Ectodermal cell (in vitro differentiated cells): ENCODE results near the gene MLLT10.
"Not testable (repeated sequence)": the region's sequence is repeated elsewhere in the genome, so short reads cannot be mapped to it uniquely, and the experiment has no call there.

Experiments
- H3K27ac ChIP-seq: 2 replicates; pipeline ENCODE4 v1.7.0; 2013; ENCODE audit warnings: mild to moderate bottlenecking, low read depth, low read length; ENCODE audit not compliant: insufficient read depth, poor library complexity, severe bottlenecking
- H3K27me3 ChIP-seq: 2 replicates; pipeline ENCODE4 v1.7.0; 2013; ENCODE audit warnings: mild to moderate bottlenecking, low read length; ENCODE audit not compliant: insufficient read depth, control insufficient read depth, poor library complexity, severe bottlenecking
- H3K36me3 ChIP-seq: one replicate; pipeline ENCODE4 v1.7.0; 2013; ENCODE audit warnings: low read length; ENCODE audit not compliant: control insufficient read depth, insufficient read depth
- H3K4me1 ChIP-seq: one replicate; pipeline ENCODE4 v1.7.0; 2013; ENCODE audit warnings: low read length; ENCODE audit not compliant: control insufficient read depth, insufficient read depth
- H3K4me3 ChIP-seq: 2 replicates; pipeline ENCODE4 v1.7.0; 2013; ENCODE audit warnings: low read depth, low read length, control low read depth; ENCODE audit not compliant: insufficient read depth
- H3K9me3 ChIP-seq: 2 replicates; pipeline ENCODE4 v1.7.0; 2013; ENCODE audit warnings: mild to moderate bottlenecking, low read length, moderate library complexity; ENCODE audit not compliant: control insufficient read depth
- WGBS, 2 experiments: methylation state at CpG; one replicate each; pipeline ENCODE4 v1.1.7; 2013; ENCODE audit warnings: missing lambda C conversion rate in 2 of 2; 5-methylcytosine and 5-hydroxymethylcytosine counted together

The MLLT10 gene

GRCh38 chr10:21607907-21608306 lies 73.9 kb downstream of the MLLT10 start:
- Histone ChIP-seq H3K4me1 (no peaks in the 10 kb centered on the region), H3K27me3 (no peaks in the 10 kb centered on the region), H3K27ac (no peak overlapping the region), H3K4me3 (no peak overlapping the region), H3K9me3 (no peaks in the 10 kb centered on the region), H3K36me3 (peaks cover 10% of the 10 kb centered on the region)
- 89 to 95% methylated on average over 2 of the region's 2 CpGs for WGBS, 2 experiments

- H3K36me3 ChIP-seq = peaks cover 5% of the 10 kb centered on the region
Observed at GRCh38 chr10:21614000-21614399, 80.0 kb downstream of the MLLT10 start.

GRCh38 chr10:21617267-21617666 lies 83.2 kb downstream of the MLLT10 start:
- H3K36me3 ChIP-seq = peaks cover 5% of the 10 kb centered on the region
- no peak overlapping the region for H3K4me3 ChIP-seq
- H3K27ac ChIP-seq = no peak overlapping the region
- no peaks in the 10 kb centered on the region for H3K9me3 ChIP-seq
- no peaks in the 10 kb centered on the region for H3K4me1 ChIP-seq
- 100% methylated on average over 2 of the region's 3 CpGs; no CpG with 5 or more reads in 1 of the 2 experiments for WGBS, 2 experiments
- H3K27me3 ChIP-seq = no peaks in the 10 kb centered on the region

More at GRCh38 chr10:21614000-21614399, 80.0 kb downstream of the MLLT10 start:
- Histone ChIP-seq H3K27ac (no peak overlapping the region), H3K9me3 (no peaks in the 10 kb centered on the region), H3K27me3 (no peaks in the 10 kb centered on the region), H3K4me3 (no peak overlapping the region), H3K4me1 (no peaks in the 10 kb centered on the region)
- 87 to 100% methylated on average over 2 of the region's 3 CpGs for WGBS, 2 experiments

GRCh38 chr10:21623291-21623690 lies 89.3 kb downstream of the MLLT10 start:
- H3K4me3 ChIP-seq = no peak overlapping the region
- H3K36me3 ChIP-seq = peaks cover 4% of the 10 kb centered on the region
- 100% methylated on average over 1 of the region's 1 CpG for WGBS, 2 experiments
- H3K27ac ChIP-seq = no peak overlapping the region
- H3K27me3 ChIP-seq = no peaks in the 10 kb centered on the region
- no peaks in the 10 kb centered on the region for H3K9me3 ChIP-seq
- no peaks in the 10 kb centered on the region for H3K4me1 ChIP-seq

GRCh38 chr10:21624421-21624820 lies 90.4 kb downstream of the MLLT10 start:
- H3K36me3 ChIP-seq = not testable (repeated sequence)

GRCh38 chr10:21624951-21625350 lies 90.9 kb downstream of the MLLT10 start:
- H3K4me3 ChIP-seq = no peak overlapping the region
- no peaks in the 10 kb centered on the region for H3K9me3 ChIP-seq
- 95% methylated on average over 5 to 6 of the region's 6 CpGs for WGBS, 2 experiments
- H3K4me1 ChIP-seq = no peaks in the 10 kb centered on the region
- H3K27me3 ChIP-seq = no peaks in the 10 kb centered on the region
- H3K27ac ChIP-seq = no peak overlapping the region
- no peaks in the 10 kb centered on the region for H3K36me3 ChIP-seq

More at GRCh38 chr10:21624421-21624820, 90.4 kb downstream of the MLLT10 start:
- not testable (repeated sequence) for H3K4me3 ChIP-seq, H3K27ac ChIP-seq, H3K4me1 ChIP-seq, H3K27me3 ChIP-seq, H3K9me3 ChIP-seq
- 94% methylated on average over 6 of the region's 6 CpGs for WGBS, 2 experiments

- Histone ChIP-seq H3K36me3 (no peaks in the 10 kb centered on the region), H3K4me1 (no peaks in the 10 kb centered on the region), H3K27ac (no peak overlapping the region), H3K27me3 (no peaks in the 10 kb centered on the region), H3K4me3 (no peak overlapping the region), H3K9me3 (no peaks in the 10 kb centered on the region)
- WGBS, 2 experiments = 96 to 97% methylated on average over 3 of the region's 3 CpGs
Observed at GRCh38 chr10:21625623-21626229, 91.7 kb downstream of the MLLT10 start.

GRCh38 chr10:21626457-21627161 lies 92.6 kb downstream of the MLLT10 start:
- H3K27ac ChIP-seq = no peak overlapping the region
- no peaks in the 10 kb centered on the region for H3K27me3 ChIP-seq
- no peaks in the 10 kb centered on the region for H3K36me3 ChIP-seq
- no peaks in the 10 kb centered on the region for H3K9me3 ChIP-seq
- no peak overlapping the region for H3K4me3 ChIP-seq
- WGBS, 2 experiments = 95% methylated on average over 3 of the region's 3 CpGs
- H3K4me1 ChIP-seq = no peaks in the 10 kb centered on the region

GRCh38 chr10:21627331-21627730 lies 93.3 kb downstream of the MLLT10 start:
- no peak overlapping the region for H3K27ac ChIP-seq
- H3K27me3 ChIP-seq = no peaks in the 10 kb centered on the region
- no peaks in the 10 kb centered on the region for H3K9me3 ChIP-seq
- no peak overlapping the region for H3K4me3 ChIP-seq
- no peaks in the 10 kb centered on the region for H3K36me3 ChIP-seq
- no peaks in the 10 kb centered on the region for H3K4me1 ChIP-seq

- Histone ChIP-seq H3K27me3 (no peaks in the 10 kb centered on the region), H3K36me3 (no peaks in the 10 kb centered on the region), H3K4me3 (no peak overlapping the region), H3K9me3 (no peaks in the 10 kb centered on the region), H3K27ac (no peak overlapping the region), H3K4me1 (no peaks in the 10 kb centered on the region)
- WGBS, 2 experiments = 89 to 100% methylated on average over 1 to 2 of the region's 2 CpGs
Observed at GRCh38 chr10:21628023-21628422, 94.0 kb downstream of the MLLT10 start.
